Glutamatergic neuron (in vitro differentiated cells): ENCODE measurements around the gene SOWAHB. TPM values are rescaled to one million over a fixed set of nuclear protein-coding genes. Genes with fewer than 3 reads are reported as not detected.

Experiments
- DNase-seq: peaks from one replicate; pipeline ENCODE4 v3.0.0; 2022
- H3K27ac Mint-ChIP-seq: one replicate; pipeline ENCODE4 v1.8.0; 2020; ENCODE audit warnings: mild to moderate bottlenecking, mixed read lengths, inconsistent platforms; ENCODE audit not compliant: unreplicated experiment
- H3K27me3 Mint-ChIP-seq: one replicate; pipeline ENCODE4 v1.8.0; 2020; ENCODE audit warnings: mild to moderate bottlenecking, moderate library complexity, mixed read lengths, inconsistent platforms; ENCODE audit not compliant: unreplicated experiment
- H3K36me3 Mint-ChIP-seq: one replicate; pipeline ENCODE4 v1.8.0; 2020; ENCODE audit warnings: mild to moderate bottlenecking, mixed read lengths, inconsistent platforms; ENCODE audit not compliant: unreplicated experiment
- H3K4me1 Mint-ChIP-seq: one replicate; pipeline ENCODE4 v1.8.0; 2020; ENCODE audit warnings: mild to moderate bottlenecking, low read depth, mixed read lengths, inconsistent platforms; ENCODE audit not compliant: unreplicated experiment
- H3K4me3 Mint-ChIP-seq: one replicate; pipeline ENCODE4 v1.8.0; 2020; ENCODE audit warnings: mild to moderate bottlenecking, mixed read lengths, inconsistent platforms; ENCODE audit not compliant: unreplicated experiment
- H3K9me3 Mint-ChIP-seq: one replicate; pipeline ENCODE4 v1.8.0; 2020; ENCODE audit warnings: mild to moderate bottlenecking, moderate library complexity, mixed read lengths, inconsistent platforms; ENCODE audit not compliant: unreplicated experiment
- total RNA-seq: library from RNA; stranded (reverse); fragmentation: NEBNext Ultra II Directional; extraction: Animal tissue kit (Norgen Biotek cat#: 25700); gene quantifications from one replicate; pipeline ENCODE4 v1.2.1, GENCODE V29; 2021; ENCODE audit not compliant: unreplicated experiment
- TF ChIP-seq, protein P1 (sequence below): fragments of 200-600 bp; sonication (generic); IDR thresholded peaks from one replicate; pipeline ENCODE4 v1.5.0; 2021; ENCODE audit not compliant: partially characterized antibody, unreplicated experiment

SOWAHB gene
- total RNA-seq, 1 donor from 2014 or later = 0.17 TPM

DNA sequence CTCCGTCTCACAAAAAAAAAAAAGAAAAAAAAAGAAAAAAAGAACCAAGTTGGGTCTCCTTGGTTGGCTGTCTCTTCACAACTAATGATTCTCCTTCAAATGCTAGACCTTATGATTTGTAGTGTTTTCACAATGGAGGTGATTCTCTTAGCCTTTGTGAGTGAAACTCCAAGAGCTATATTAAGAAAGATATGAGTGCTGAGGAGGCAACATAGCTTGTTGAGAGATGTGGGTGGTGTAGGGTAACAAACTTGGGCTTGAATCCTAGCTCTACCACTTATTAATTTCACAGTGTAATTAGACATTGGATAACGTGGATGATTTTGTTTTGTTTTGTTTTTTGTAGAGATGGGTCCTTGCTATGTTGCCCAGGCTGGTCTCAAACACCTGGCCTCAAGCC, 41.2 kb upstream of the SOWAHB start:
- H3K27ac Mint-ChIP-seq = no peak overlapping the region
- TF ChIP-seq, protein P1, sequence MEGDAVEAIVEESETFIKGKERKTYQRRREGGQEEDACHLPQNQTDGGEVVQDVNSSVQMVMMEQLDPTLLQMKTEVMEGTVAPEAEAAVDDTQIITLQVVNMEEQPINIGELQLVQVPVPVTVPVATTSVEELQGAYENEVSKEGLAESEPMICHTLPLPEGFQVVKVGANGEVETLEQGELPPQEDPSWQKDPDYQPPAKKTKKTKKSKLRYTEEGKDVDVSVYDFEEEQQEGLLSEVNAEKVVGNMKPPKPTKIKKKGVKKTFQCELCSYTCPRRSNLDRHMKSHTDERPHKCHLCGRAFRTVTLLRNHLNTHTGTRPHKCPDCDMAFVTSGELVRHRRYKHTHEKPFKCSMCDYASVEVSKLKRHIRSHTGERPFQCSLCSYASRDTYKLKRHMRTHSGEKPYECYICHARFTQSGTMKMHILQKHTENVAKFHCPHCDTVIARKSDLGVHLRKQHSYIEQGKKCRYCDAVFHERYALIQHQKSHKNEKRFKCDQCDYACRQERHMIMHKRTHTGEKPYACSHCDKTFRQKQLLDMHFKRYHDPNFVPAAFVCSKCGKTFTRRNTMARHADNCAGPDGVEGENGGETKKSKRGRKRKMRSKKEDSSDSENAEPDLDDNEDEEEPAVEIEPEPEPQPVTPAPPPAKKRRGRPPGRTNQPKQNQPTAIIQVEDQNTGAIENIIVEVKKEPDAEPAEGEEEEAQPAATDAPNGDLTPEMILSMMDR = no peak

DNA sequence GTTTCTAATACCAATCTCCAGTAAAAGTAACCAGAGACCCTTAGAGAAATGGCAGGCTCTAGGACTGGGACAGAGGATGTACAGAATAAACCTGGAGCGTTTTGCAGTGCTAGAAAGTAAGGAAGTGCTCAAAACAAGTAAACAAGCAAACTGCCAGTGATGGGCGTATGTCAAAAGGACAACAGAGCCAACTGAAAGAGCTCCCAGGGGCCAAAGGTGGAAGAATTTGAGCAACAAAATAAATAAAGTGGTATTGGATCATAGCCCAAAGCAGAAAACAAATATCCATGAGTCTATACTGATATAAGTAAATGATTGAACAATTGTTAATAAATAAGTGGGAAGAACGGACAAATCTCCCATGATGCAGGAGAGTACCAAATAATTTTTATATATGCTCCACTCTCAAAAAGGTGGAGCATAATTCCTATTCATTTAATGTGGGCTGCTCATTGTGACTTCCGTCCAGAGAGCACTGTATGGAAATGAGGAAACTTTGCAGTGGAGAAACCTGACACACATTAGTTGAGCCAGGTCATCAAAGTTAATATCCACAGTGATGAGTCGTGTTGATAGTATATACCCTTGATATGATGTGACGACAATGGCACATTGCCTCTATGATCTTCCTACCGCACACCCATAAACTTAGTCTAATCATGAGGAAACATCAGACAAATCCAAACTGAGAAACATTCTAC, 33.8 kb upstream of the SOWAHB start:
- Mint-ChIP-seq H3K27ac (no peak overlapping the region), H3K36me3 (no peaks in the 10 kb centered on the region), H3K9me3 (no peaks in the 10 kb centered on the region), H3K27me3 (no peaks in the 10 kb centered on the region), H3K4me3 (no peak overlapping the region), H3K4me1 (no peaks in the 10 kb centered on the region)
- TF ChIP-seq, protein P1 = no peak
- no peak for DNase-seq

More for the DNA sequence above, 41.2 kb upstream of the SOWAHB start:
- Mint-ChIP-seq H3K4me3 (no peak overlapping the region), H3K4me1 (no peaks in the 10 kb centered on the region), H3K27me3 (no peaks in the 10 kb centered on the region), H3K36me3 (no peaks in the 10 kb centered on the region), H3K9me3 (no peaks in the 10 kb centered on the region)
- DNase-seq = no peak

DNA sequence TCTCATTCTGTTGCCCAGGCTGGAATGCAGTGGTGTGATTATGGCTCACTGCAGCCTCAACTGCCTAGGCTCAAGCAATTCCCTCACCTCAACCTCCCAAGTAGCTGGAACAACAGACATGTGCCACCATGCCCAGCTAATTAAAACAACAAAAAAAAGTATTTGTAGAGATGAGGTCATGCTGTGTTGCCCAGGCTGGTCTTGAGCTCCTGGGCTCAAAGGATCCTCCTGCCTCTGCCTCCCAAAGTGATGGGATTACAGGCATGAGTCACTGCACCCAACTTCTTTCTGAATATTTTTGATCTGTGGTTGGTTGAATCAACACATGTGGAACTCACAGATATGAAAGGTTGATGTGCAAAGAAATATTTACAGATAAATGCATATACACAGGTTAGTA, 33.1 kb upstream of the SOWAHB start:
- no peaks in the 10 kb centered on the region for H3K4me1 Mint-ChIP-seq
- no peaks in the 10 kb centered on the region for H3K36me3 Mint-ChIP-seq
- no peaks in the 10 kb centered on the region for H3K9me3 Mint-ChIP-seq
- no peak overlapping the region for H3K4me3 Mint-ChIP-seq
- DNase-seq = no peak
- no peak overlapping the region for H3K27ac Mint-ChIP-seq
- TF ChIP-seq, protein P1 = no peak
- no peaks in the 10 kb centered on the region for H3K27me3 Mint-ChIP-seq

DNA sequence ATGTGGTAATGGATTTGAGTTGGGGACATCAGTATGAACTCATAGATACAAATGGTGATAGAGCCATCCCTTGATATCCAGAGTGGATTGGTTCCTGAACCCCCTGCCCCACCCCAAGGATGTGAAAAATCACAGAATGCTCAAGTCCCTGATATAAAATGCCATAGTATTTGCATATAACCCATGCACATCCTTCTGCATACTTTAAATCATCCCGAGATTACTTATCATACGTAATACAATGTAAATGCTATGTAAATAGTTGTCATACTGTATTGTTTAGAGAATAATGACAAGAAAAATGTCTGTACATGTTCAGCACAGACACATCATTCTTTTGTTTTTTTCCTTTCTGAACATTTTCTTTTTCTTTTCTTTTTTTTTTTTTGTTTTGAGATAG, 32.7 kb upstream of the SOWAHB start:
- Mint-ChIP-seq H3K4me3 (no peak overlapping the region), H3K4me1 (no peaks in the 10 kb centered on the region), H3K27me3 (no peaks in the 10 kb centered on the region), H3K27ac (no peak overlapping the region), H3K9me3 (no peaks in the 10 kb centered on the region), H3K36me3 (no peaks in the 10 kb centered on the region)
- TF ChIP-seq, protein P1 = no peak
- DNase-seq = no peak

DNA sequence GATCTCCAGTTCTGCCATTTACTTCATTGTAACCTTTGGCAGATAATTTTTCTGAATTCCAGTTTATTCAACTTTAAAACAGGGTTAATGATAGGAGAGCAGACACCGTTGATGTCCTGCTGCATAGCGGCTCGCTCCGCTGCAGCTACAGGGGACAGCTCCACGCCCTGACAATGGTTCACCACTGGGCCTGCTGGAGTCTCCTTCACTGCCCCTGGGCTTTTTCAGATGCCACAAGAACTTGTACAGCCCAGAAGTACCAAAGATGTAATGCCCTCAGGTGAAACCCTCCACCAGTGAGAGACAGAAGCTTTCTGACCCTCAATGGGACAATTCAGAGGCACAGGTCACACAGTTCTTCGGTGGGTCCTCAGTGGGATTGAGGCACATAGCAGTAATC, 28.9 kb upstream of the SOWAHB start:
- DNase-seq = no peak
- H3K4me1 Mint-ChIP-seq = no peaks in the 10 kb centered on the region
- H3K4me3 Mint-ChIP-seq = no peak overlapping the region
- H3K36me3 Mint-ChIP-seq = no peaks in the 10 kb centered on the region
- H3K27me3 Mint-ChIP-seq = no peaks in the 10 kb centered on the region
- H3K27ac Mint-ChIP-seq = no peak overlapping the region
- TF ChIP-seq, protein P1 = no peak
- H3K9me3 Mint-ChIP-seq = no peaks in the 10 kb centered on the region
